LNCaP clone FGC (cell line): Measurements from ENCODE around the gene DLL4.

Source experiments
- DNase-seq: peaks from one replicate; pipeline ENCODE4 v3.0.0-alpha.2; 2011; ENCODE audit warnings: low read depth
- H3K4me3 ChIP-seq: 2 replicates; pipeline ENCODE4 v1.5.1; 2011; ENCODE audit warnings: mild to moderate bottlenecking, low read depth, low read length, control low read depth
- TF ChIP-seq, protein P1 (sequence below): IDR thresholded peaks from 2 replicates; pipeline ENCODE4 v1.5.1; 2012; ENCODE audit warnings: mild to moderate bottlenecking; ENCODE audit not compliant: control insufficient read depth, insufficient read depth; ENCODE audit errors: extremely low read depth

The DLL4 gene

DNA sequence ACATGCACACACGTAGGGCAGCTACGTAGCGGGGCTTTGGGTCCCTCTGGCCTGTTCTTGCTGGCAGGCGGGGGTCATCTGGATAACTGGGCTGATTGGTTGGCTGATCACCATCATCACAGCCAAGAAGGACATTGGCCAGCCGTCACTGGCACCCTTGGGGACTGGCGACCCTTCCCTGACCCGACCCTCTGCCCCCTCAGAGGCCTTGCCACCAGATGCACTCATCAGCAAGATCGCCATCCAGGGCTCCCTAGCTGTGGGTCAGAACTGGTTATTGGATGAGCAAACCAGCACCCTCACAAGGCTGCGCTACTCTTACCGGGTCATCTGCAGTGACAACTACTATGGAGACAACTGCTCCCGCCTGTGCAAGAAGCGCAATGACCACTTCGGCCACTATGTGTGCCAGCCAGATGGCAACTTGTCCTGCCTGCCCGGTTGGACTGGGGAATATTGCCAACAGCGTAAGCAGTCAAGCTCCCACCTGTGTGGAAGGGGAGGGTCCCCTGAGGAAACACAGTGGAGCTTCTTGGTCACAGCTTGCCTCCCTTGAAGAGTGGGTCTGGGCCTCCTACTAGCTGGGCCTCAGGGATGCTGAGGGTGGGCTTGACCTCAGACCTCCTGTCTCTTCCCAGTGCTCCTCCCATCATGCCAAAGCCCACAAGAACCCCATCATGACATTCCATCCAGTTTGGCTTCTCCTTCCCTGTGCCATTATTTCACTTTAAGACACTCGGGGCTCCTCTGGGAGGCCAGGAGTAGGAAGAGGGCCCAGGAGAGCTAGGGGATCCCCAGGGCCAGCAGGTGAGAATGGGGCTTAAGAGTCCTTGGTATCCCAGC, 2.4 kb downstream of the DLL4 start:
- no peak overlapping the region for H3K4me3 ChIP-seq
- TF ChIP-seq, protein P1, sequence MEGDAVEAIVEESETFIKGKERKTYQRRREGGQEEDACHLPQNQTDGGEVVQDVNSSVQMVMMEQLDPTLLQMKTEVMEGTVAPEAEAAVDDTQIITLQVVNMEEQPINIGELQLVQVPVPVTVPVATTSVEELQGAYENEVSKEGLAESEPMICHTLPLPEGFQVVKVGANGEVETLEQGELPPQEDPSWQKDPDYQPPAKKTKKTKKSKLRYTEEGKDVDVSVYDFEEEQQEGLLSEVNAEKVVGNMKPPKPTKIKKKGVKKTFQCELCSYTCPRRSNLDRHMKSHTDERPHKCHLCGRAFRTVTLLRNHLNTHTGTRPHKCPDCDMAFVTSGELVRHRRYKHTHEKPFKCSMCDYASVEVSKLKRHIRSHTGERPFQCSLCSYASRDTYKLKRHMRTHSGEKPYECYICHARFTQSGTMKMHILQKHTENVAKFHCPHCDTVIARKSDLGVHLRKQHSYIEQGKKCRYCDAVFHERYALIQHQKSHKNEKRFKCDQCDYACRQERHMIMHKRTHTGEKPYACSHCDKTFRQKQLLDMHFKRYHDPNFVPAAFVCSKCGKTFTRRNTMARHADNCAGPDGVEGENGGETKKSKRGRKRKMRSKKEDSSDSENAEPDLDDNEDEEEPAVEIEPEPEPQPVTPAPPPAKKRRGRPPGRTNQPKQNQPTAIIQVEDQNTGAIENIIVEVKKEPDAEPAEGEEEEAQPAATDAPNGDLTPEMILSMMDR: no peak
- DNase-seq: no peak

GRCh38 chr15:40932156-40932555, 3.0 kb downstream of the DLL4 start:
- TF ChIP-seq, protein P1: no peak
- DNase-seq: no peak
- no peak overlapping the region for H3K4me3 ChIP-seq

DNA sequence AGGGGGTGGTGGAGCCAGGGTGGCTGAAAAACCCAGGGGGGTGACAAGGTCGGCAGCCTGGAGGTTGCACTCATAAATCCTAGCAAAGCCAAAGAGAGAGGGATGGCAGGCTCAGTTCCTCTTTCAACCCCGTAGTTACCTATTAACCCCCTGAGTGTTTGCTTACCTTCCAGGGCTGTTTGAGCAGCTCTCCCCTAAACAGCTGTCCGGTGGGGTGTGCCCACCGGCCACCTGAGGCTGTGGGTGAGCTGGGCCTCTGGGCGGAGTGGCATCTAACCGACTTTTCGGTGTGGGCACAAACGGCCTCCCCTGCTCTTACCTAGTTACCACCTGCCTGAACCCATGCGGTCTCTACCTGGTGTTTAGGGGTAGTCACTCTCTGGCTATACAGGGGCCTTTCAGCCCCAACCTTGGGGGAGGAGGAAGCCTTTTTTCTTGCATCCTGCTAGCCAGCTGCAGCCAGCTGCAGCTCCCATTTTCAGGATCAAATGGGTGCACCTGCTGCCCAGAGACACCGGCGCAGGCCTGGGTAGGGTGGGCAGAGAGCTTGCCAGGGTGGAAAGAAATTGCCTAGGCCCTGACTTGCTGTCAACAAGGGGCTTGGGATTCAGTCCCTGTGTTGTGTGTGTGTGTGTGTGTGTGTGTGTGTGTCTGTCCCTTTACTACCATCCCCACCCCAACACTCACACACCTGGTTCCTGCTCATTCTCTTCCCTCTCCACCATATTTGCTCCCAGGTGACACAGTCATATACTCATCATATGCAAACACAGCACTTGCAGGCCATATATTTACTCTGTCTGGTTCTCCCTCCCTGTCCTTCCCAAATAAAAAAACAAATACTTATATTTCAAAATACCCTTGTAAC, 3.7 kb downstream of the DLL4 start:
- DNase-seq: no peak
- TF ChIP-seq, protein P1: no peak
- no peak overlapping the region for H3K4me3 ChIP-seq

DNA sequence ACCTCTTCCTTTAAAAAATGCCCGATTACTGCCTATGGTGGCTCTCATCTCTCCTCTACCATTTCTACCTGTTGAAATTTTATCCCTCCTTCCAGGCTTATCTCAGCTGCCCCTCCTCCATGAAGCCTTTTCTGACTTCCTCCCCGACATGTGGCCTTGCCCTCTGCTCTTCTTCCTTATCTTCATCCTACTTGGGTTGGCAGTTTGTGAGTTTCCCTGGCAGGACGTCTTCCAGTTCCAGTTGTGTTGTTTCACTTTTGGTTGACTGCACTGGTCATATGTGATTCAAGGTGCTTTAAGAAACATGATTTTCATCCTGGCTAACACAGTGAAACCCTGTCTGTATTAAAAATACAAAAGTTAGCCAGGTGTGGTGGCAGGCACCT, 4.4 kb downstream of the DLL4 start:
- no peak overlapping the region for H3K4me3 ChIP-seq
- DNase-seq: no peak

GRCh38 chr15:40934457-40934856, 5.3 kb downstream of the DLL4 start:
- TF ChIP-seq, protein P1: no peak
- DNase-seq: no peak
- no peak overlapping the region for H3K4me3 ChIP-seq

More for the DNA sequence above, 4.4 kb downstream of the DLL4 start:
- TF ChIP-seq, protein P1: no peak

- TF ChIP-seq, protein P1: no peak
- DNase-seq: no peak
- H3K4me3 ChIP-seq: no peak overlapping the region
These were observed 7.1 kb downstream of the DLL4 start for GRCh38 chr15:40936234-40936708.
